ENCODE results near the gene RBKS.

RBKS gene

DNA sequence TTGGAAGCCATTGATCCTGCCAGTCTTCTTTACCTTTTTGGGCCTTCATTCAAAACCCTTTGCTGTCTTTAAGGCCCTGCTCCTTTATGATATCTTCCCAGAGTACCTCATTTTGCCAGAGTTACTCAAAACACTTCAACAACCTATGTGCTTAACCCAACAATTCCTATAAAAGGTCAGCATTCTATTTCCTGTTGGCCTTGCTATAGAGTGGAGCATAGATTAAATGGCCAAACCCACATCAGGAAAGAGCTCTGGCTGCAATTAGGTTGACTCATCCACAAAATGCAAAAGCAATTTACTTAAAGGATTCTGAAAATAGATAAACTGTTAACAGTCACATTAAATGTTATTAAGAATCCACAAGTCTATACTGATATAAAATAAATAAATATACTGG is 97.4 kb downstream of the RBKS start:
- H3K4me3 ChIP-seq (ENCODE audit: low read depth, low read length): no peak overlapping the region
- H3K27me3 ChIP-seq (ENCODE audit: insufficient read depth, low read depth, severe bottlenecking): no peaks in the 10 kb centered on the region
- no peaks in the 10 kb centered on the region for H3K36me3 ChIP-seq
- H3K9me3 ChIP-seq (ENCODE audit: severe bottlenecking): peaks cover 3% of the 10 kb centered on the region
- TF ChIP-seq, protein P1, sequence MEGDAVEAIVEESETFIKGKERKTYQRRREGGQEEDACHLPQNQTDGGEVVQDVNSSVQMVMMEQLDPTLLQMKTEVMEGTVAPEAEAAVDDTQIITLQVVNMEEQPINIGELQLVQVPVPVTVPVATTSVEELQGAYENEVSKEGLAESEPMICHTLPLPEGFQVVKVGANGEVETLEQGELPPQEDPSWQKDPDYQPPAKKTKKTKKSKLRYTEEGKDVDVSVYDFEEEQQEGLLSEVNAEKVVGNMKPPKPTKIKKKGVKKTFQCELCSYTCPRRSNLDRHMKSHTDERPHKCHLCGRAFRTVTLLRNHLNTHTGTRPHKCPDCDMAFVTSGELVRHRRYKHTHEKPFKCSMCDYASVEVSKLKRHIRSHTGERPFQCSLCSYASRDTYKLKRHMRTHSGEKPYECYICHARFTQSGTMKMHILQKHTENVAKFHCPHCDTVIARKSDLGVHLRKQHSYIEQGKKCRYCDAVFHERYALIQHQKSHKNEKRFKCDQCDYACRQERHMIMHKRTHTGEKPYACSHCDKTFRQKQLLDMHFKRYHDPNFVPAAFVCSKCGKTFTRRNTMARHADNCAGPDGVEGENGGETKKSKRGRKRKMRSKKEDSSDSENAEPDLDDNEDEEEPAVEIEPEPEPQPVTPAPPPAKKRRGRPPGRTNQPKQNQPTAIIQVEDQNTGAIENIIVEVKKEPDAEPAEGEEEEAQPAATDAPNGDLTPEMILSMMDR (IDR thresholded peaks at IDR 0.05; ENCODE audit: low read depth, low read length): no peak
- no peak overlapping the region for H3K27ac ChIP-seq
- DNase-seq: no peak

DNA sequence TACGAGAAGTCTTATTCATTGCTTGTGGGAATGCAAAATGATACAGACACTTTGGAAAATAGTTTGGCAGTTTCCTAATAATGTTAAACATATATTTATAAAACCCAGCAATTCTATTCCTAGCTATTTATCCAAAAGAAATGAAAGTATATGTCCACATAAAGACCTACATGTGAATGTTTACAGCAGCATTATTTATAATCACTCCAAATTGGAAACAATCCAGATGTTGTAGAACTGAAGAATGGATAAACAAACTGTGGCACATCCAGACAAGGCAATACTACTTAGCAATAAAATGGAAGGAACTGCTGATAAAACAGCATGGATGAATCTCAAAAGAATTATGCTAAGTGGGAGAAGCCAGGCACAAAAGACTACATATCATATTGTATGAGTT is 99.4 kb downstream of the RBKS start:
- H3K27ac ChIP-seq: no peak overlapping the region
- no peaks in the 10 kb centered on the region for H3K27me3 ChIP-seq (ENCODE audit: insufficient read depth, low read depth, severe bottlenecking)
- H3K4me3 ChIP-seq (ENCODE audit: low read depth, low read length): no peak overlapping the region
- no peak for DNase-seq
- H3K9me3 ChIP-seq (ENCODE audit: severe bottlenecking): peaks cover 3% of the 10 kb centered on the region
- TF ChIP-seq, protein P1 (IDR thresholded peaks at IDR 0.05; ENCODE audit: low read depth, low read length): no peak
- H3K36me3 ChIP-seq: no peaks in the 10 kb centered on the region

DNA sequence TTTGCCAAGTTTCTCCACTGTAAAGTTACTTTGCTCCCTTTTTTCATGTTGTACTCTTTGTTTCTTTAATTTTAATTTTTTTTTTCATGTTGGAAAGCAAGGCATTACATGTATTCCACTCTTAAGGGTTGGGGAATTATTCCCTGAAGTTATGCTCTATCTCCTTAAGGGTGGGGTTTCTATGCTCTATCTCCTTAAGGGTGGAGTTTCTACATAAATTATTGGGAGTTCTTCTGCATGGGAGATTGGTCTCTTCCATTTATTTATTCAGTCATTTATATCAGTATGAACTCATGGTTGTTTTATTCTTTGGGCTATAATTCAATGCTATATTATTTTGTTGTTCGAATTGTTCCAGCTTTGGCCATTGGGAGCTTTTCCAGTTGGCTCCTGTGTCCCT is 107.5 kb downstream of the RBKS start:
- no peaks in the 10 kb centered on the region for H3K27me3 ChIP-seq (ENCODE audit: insufficient read depth, low read depth, severe bottlenecking)
- peaks cover 12% of the 10 kb centered on the region for H3K36me3 ChIP-seq
- H3K27ac ChIP-seq: no peak overlapping the region
- TF ChIP-seq, protein P1 (IDR thresholded peaks at IDR 0.05; ENCODE audit: low read depth, low read length): no peak
- DNase-seq: no peak
- H3K4me3 ChIP-seq (ENCODE audit: low read depth, low read length): no peak overlapping the region
- no peaks in the 10 kb centered on the region for H3K9me3 ChIP-seq (ENCODE audit: severe bottlenecking)

DNA sequence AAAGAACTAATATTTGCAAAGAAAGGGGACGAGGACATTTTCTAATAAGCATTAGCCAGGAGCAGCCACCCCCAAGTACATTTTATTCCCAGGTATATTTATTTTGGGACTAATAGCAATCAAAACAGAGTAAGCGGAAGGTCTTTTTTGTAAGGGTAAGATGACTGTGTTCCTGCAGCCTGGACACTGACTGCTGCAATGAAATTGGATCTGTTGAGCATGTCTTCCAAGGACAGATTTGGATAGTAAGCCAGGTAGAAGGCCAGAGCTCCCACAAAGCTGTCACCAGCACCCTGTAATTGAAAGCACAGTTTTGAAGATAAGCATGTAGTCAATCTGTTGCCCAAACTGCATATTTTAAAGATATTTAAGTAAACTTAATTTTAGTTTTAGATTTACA is 108.7 kb downstream of the RBKS start:
- Histone ChIP-seq H3K36me3 (peaks cover 15% of the 10 kb centered on the region), H3K27me3 (ENCODE audit: insufficient read depth, low read depth, severe bottlenecking) (no peaks in the 10 kb centered on the region), H3K9me3 (ENCODE audit: severe bottlenecking) (no peaks in the 10 kb centered on the region), H3K27ac (no peak overlapping the region), H3K4me3 (ENCODE audit: low read depth, low read length) (no peak overlapping the region)
- TF ChIP-seq, protein P1 (IDR thresholded peaks at IDR 0.05; ENCODE audit: low read depth, low read length): no peak
- DNase-seq: no peak

DNA sequence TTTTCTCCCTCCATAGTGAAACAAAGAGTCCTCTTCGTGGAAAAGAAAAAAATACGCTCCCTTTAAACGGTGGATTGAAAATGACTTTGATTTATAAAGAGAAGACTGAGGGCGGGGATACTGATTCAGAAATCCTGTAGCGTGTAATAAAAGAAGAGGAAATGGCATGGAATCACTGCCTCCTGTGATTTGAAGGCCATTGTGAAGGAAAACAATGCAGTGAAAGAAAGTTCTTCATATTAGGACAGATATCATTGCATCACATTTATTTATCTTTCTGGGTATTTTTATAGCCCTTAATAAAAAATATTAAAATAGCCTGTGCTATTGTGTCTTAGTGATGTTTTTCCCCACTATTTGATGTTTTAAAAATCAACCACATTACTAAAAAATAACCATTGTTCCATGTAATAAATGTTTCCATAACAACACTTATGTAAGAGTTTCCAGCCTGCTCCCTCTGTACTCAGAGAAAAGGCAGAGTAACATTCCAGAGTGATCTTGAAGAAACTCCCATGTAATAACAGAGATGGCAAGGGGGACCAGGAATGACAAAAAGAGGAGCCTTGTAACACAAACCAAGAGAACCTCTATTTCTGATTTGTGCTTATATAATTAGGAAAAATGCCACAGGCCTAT is 110.7 kb downstream of the RBKS start:
- Histone ChIP-seq H3K36me3 (peaks cover 22% of the 10 kb centered on the region), H3K9me3 (ENCODE audit: severe bottlenecking) (no peaks in the 10 kb centered on the region), H3K27me3 (ENCODE audit: insufficient read depth, low read depth, severe bottlenecking) (no peaks in the 10 kb centered on the region), H3K4me3 (ENCODE audit: low read depth, low read length) (no peak overlapping the region), H3K27ac (no peak overlapping the region)
- TF ChIP-seq, protein P1 (IDR thresholded peaks at IDR 0.05; ENCODE audit: low read depth, low read length): no peak
- no peak for DNase-seq

DNA sequence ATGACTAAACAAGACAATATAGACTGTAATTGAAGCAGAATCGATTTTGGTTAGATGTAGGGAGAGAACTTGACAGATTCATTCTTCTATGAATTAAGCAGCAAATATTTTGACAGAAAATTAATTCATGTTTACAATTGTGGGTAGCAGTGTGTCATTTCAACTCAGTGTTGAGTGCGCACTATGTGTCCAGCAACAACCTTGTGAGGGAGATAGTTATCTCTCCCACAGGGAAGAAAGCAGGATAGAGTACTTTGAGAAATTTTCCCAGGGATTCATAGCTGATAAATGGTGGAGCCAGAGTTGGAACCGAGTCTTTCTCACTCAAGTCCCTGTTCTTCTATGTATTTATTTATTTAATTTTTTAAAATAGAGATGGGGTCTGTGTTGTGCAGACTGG is 113.5 kb downstream of the RBKS start:
- Histone ChIP-seq H3K4me3 (ENCODE audit: low read depth, low read length) (no peak overlapping the region), H3K36me3 (peaks cover 36% of the 10 kb centered on the region), H3K9me3 (ENCODE audit: severe bottlenecking) (no peaks in the 10 kb centered on the region), H3K27me3 (ENCODE audit: insufficient read depth, low read depth, severe bottlenecking) (no peaks in the 10 kb centered on the region), H3K27ac (no peak overlapping the region)
- TF ChIP-seq, protein P1 (IDR thresholded peaks at IDR 0.05; ENCODE audit: low read depth, low read length): no peak
- DNase-seq: no peak

Measured in WERI-Rb-1 (cell line).